ENCODE data around the gene POLR3B. TPM values are rescaled to one million over a fixed set of nuclear protein-coding genes. Genes with fewer than 3 reads are reported as not detected.

POLR3B gene
- total and polyA plus RNA-seq, 10 of the 15 experiments (the other 5 are each of a cell fraction or from before 2014, with no cell fraction given) = 2.3 to 10.5 (median 8.0) TPM

GRCh38 chr12:106508966-106509365 is 151.4 kb downstream of the POLR3B start:
- ChIA-PET POLR2A (no interaction called here), CTCF (interaction anchor here (0.6 kb wide), 1 partner anchor 339 kb away, joined by 3 read pairs; no protein-coding TSS in a partner anchor), SMC1A (ENCODE audit: uncharacterized antibody, unreplicated experiment) (no interaction called here), RAD21 (ENCODE audit: unreplicated experiment) (no interaction called here)
- in situ Hi-C loops (cut with MboI) (no loop called here), intact Hi-C loops (cut with micrococcal nuclease; ENCODE audit: unreplicated experiment) (no loop called here)
- Histone ChIP-seq H3K4me3 (no peak overlapping the region), H3K4me1 (ENCODE audit: control insufficient read depth, insufficient read depth, low read length) (no peaks in the 10 kb centered on the region), H3K9ac (ENCODE audit: control insufficient read depth, insufficient read depth, low read length) (no peak overlapping the region), H3K27ac (ENCODE audit: control insufficient read depth, insufficient read depth) (no peak overlapping the region), H3K36me3 (ENCODE audit: control insufficient read depth in 2 of 2, insufficient read depth in 2 of 2, low read length in 1 of 2) (no peaks in the 10 kb centered on the region), H3K79me2 (ENCODE audit: control insufficient read depth, insufficient read depth, low read length) (no peaks in the 10 kb centered on the region), H3K9me3 (replicated peaks; ENCODE audit: control insufficient read depth, insufficient read depth, low read length) (no peaks in the 10 kb centered on the region), H2AFZ (ENCODE audit: control insufficient read depth, low read depth, low read length) (no peak overlapping the region), H3K27me3 (replicated peaks in 1 of 2; ENCODE audit: control insufficient read depth in 2 of 2, insufficient read depth in 2 of 2, low read length in 1 of 2) (no peaks in the 10 kb centered on the region), H4K20me1 (ENCODE audit: control insufficient read depth, insufficient read depth) (no peaks in the 10 kb centered on the region), H3K4me2 (ENCODE audit: control insufficient read depth, insufficient read depth) (no peak overlapping the region)
- no peak for DNase-seq (ENCODE audit: low read depth, low spot score)
- FAIRE-seq = no peak
- no TSS peak for BruUV-seq (replicated peaks)
- WGBS (ENCODE audit: insufficient coverage, insufficient replicate concordance, low lambda C conversion rate, missing lambda C conversion rate) = 95% methylated on average over 2 of the region's 2 CpGs
- ATAC-seq = no peak
- TF ChIP-seq NR2F1 (conservative IDR thresholded peaks at IDR 0.05) = no peak
- no peak for TF ChIP-seq CEBPZ (IDR thresholded peaks at IDR 0.05; ENCODE audit: low read depth, low read length)
- TF ChIP-seq ASH2L (IDR thresholded peaks at IDR 0.05; ENCODE audit: borderline replicate concordance, low read depth) = no peak

- no peak for ATAC-seq
- no TSS peak for BruUV-seq (replicated peaks)
- in situ Hi-C loops (cut with MboI) = no loop called here
These were observed 153.8 kb downstream of the POLR3B start for GRCh38 chr12:106511365-106511764.

More at GRCh38 chr12:106511365-106511764, 153.8 kb downstream of the POLR3B start:
- RAD21 ChIA-PET (ENCODE audit: unreplicated experiment) = no interaction called here
- POLR2A ChIA-PET = no interaction called here
- H3K79me2 ChIP-seq (ENCODE audit: control insufficient read depth, insufficient read depth, low read length) = no peaks in the 10 kb centered on the region
- intact Hi-C loops (cut with micrococcal nuclease; ENCODE audit: unreplicated experiment) = no loop called here
- SMC1A ChIA-PET (ENCODE audit: uncharacterized antibody, unreplicated experiment) = interaction anchor here (2.6 kb wide), 1 partner anchor 17 kb away, joined by 6 read pairs; no protein-coding TSS in a partner anchor
- H3K9me3 ChIP-seq (replicated peaks; ENCODE audit: control insufficient read depth, insufficient read depth, low read length) = no peaks in the 10 kb centered on the region
- no peak overlapping the region for H3K27ac ChIP-seq (ENCODE audit: control insufficient read depth, insufficient read depth)
- FAIRE-seq = no peak
- H3K36me3 ChIP-seq (ENCODE audit: control insufficient read depth in 2 of 2, insufficient read depth in 2 of 2, low read length in 1 of 2) = no peaks in the 10 kb centered on the region
- WGBS (ENCODE audit: insufficient coverage, insufficient replicate concordance, low lambda C conversion rate, missing lambda C conversion rate) = 88% methylated on average over 5 of the region's 5 CpGs
- DNase-seq (ENCODE audit: low read depth, low spot score) = no peak
- no peak overlapping the region for H3K4me3 ChIP-seq
- TF ChIP-seq SPI1 (IDR thresholded peaks at IDR 0.05; ENCODE audit: borderline replicate concordance, insufficient read depth, low read depth, low read length) (no peak), MLLT1 (IDR thresholded peaks at IDR 0.05) (no peak)
- CTCF ChIA-PET = no interaction called here
- H3K4me2 ChIP-seq (ENCODE audit: control insufficient read depth, insufficient read depth) = no peak overlapping the region
- no peak overlapping the region for H2AFZ ChIP-seq (ENCODE audit: control insufficient read depth, low read depth, low read length)
- no peaks in the 10 kb centered on the region for H3K4me1 ChIP-seq (ENCODE audit: control insufficient read depth, insufficient read depth, low read length)
- no peaks in the 10 kb centered on the region for H4K20me1 ChIP-seq (ENCODE audit: control insufficient read depth, insufficient read depth)
- H3K9ac ChIP-seq (ENCODE audit: control insufficient read depth, insufficient read depth, low read length) = no peak overlapping the region
- no peaks in the 10 kb centered on the region for H3K27me3 ChIP-seq (replicated peaks in 1 of 2; ENCODE audit: control insufficient read depth in 2 of 2, insufficient read depth in 2 of 2, low read length in 1 of 2)

Data from GM12878 (cell line).